Fibroblast of peridontal ligament (primary cell): ENCODE data around the gene GPR151.
"Not testable (repeated sequence)": the region's sequence is repeated elsewhere in the genome, so short reads cannot be mapped to it uniquely, and the experiment has no call there.

Experiments used
- DNase-seq: peaks from one replicate; pipeline ENCODE4 v3.0.0-alpha.2; 2010; ENCODE audit errors: extremely low read depth

The GPR151 gene

GRCh38 chr5:146516151-146516475, at the start of gene GPR151:
GPR151 (minus strand) TSS chr5:146516190; CDS start chr5:146516113, 77 bp downstream.
- peak; percentile 3 for DNase-seq

DNA sequence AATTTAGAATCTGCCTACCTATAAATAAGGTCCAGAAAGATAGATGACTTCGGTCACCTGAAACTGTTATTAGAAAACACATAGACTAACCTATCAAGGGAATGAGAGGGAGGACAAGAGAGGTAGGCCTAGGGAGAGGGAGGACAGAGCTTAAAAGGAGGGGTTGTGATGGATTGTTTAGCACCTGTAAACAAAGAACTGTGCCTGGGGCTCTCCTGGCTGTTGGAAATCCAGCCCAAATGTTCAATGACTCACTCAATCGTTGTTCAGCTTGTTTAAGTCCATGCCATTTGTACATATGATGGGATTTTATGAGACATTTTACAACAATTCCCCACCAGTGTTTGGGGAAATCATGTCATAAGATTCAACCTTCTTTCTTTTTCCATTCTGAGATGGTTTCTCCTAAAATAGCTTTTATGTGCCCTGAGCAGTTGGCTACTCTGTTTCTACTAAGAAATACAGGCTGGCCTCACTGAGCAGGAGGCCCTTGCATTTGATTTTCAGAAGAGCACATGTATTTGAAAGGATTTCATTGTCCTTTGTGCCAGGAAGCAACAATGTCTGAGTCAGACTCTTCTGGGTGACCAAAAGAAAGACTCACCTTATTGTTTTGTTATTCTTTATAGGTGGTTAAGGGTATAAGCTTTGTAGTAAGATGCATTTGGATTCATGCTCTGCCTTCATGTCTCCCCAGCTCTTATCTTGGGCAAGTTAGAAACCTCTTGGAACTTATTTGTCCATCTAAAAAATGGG, 48.2 kb upstream of the GPR151 start:
- no peak for DNase-seq

- DNase-seq, result no peak
Observed at GRCh38 chr5:146562461-146562860, 46.5 kb upstream of the GPR151 start.

GRCh38 chr5:146561711-146562110, 45.7 kb upstream of the GPR151 start:
- no peak for DNase-seq

- DNase-seq, result no peak
Observed at GRCh38 chr5:146560205-146560812, 44.3 kb upstream of the GPR151 start.

GRCh38 chr5:146556884-146557283, 40.9 kb upstream of the GPR151 start:
- not testable (repeated sequence) for DNase-seq

- DNase-seq, result no peak
Observed at GRCh38 chr5:146553446-146553845, 37.5 kb upstream of the GPR151 start.

DNA sequence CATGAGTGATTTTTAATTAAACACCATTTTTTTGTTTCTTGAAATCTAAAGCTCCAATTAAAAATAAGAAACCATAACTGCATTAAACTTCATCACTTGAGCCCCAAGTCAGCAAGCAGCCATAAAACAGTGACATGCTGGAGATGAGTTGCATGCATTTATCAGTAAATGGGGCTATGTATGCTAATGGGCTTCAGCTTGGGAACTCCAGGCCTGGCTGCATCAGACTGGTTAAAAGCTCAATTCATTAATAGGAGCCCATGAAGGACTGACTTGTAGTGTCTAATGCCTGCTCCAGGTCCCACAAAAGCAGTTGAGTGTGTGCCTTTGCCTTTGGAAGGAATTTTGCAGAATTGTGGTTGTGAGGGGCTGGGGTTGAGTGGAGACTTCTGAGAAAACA, 33.6 kb upstream of the GPR151 start:
- DNase-seq, result no peak

GRCh38 chr5:146548781-146549449, 32.9 kb upstream of the GPR151 start:
- no peak for DNase-seq

- DNase-seq, result no peak
Observed at GRCh38 chr5:146544232-146544631, 28.2 kb upstream of the GPR151 start.

- DNase-seq, result peak; percentile 37
Observed at GRCh38 chr5:146541958-146542849, 26.2 kb upstream of the GPR151 start.

DNA sequence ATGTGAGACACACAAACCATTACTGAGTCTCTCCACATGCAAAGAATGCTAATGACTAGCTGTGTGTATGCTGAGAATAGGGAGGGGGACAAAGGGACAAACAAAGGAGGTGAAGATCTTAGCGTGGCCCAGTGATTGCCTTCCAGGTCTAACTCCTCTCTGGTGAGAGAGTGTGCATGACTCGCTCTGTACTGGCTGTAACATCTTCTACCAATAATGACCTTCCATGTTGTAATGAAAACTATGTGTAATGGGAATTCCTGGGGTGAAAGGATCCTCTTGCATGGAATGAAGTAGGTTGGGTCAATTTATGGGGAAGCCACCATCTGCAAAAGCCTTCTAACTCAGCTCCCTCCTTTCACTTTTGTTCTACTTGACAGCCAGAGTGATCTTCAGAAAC, 24.4 kb upstream of the GPR151 start:
- peak; percentile 3 for DNase-seq

- no peak for DNase-seq
Observed at GRCh38 chr5:146539973-146540372, 24.0 kb upstream of the GPR151 start.

GRCh38 chr5:146538432-146538831, 22.4 kb upstream of the GPR151 start:
- DNase-seq, result no peak

DNA sequence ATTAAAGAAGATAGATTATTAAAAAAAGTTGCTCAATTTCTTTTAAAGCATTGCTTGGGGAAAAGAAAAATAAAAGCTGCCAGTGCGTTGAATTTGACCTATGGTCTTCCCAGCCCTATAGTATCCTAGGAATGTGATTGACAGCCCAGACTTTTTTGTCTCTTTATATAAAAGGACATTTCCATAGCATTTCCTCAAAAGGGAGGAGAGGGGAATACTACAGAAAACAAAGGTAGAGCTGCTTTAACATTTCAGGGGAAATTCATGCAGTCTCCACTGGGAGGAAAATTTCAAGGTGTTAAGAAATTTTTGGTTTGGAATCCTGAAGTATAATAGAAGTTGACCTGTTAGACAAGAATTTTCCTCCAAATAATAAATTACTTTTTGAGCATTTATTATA, 17.9 kb upstream of the GPR151 start:
- no peak for DNase-seq

DNA sequence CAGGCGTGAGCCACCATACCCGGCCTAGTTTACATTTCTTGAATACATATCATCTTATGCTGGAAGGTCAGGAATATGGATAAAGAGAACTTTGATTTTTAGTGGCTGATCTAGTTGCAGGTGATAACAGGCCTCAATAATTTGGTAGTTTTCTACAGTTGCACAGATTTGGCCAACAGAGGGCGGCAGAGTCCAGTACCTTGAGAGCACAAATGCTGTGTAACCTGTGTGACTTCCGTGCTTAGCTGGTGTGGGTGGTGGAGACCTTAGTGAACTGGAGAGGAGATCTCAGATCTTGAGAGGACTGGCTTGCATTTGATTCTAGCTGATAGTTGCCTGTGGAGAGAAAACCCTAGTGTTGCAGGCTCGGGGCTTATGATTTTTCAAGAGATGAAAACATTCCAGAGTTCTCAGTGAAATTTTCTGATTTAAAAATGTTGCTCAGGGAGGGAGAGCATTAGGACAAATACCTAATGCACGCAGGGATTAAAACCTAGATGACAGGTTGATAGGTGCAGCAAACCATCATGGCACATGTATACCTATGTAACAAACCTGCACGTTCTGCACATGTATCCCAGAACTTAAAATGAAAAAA, 17.4 kb upstream of the GPR151 start:
- DNase-seq, result peak; percentile 57

GRCh38 chr5:146529984-146530383, 14.0 kb upstream of the GPR151 start:
- DNase-seq, result no peak

- no peak for DNase-seq
Observed at GRCh38 chr5:146528236-146528635, 12.2 kb upstream of the GPR151 start.

- no peak for DNase-seq
Observed at GRCh38 chr5:146527785-146528184, 11.8 kb upstream of the GPR151 start.

DNA sequence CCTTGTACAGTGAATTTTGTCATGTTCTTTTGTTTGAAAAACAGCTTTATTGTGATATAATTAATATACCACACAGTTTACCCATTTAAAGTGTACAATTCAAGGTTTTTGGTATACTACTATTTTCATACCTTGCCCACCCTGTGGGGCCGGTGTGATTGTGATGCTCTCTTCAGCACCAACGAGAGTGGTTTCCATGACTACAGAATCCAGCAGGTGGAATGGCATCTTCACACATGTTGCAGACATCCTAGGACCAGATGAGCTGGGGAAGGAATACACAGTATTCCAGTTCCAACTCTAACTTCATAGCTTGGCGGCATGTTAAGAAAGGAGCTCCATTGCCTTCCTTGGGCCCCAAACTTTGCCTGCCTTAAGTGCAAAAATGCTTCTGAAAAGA, 7.7 kb upstream of the GPR151 start:
- DNase-seq, result no peak

DNA sequence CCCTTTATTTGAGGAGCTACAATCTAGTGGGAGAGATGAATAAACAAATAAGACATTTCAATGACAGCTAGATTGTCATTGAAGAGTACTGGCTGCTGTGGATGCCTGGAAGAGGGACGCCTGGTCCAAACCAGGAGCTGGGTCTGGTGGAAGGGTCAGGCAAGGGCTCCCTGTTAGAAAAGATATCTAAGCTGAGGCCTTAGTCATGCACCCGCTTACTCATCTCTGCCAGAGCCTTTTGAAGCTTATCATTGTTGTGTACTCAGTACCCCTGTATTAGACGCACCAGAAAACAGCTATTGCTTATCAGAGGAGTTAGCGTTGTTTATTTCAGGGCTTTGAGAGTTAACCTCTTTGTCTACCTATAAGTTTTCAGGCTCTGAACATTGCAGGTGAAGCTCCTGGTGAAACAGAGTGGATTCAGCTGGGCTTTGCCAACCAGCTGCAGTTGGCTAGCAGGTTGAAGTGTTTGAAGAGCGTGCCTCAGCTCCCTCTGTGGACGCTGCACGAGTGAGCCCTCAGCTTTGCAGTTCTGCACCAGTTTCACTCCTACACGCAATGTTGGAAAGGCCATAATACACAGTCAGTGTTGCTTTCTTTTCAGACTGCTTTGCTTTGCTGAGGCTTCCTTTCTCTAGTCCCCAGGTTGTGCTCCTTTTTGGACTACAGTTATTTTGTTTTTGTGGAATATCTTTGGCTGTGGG, 5.6 kb upstream of the GPR151 start:
- no peak for DNase-seq
